ENCODE measurements around the gene GOLGA8O. TPM values are rescaled to one million over a fixed set of nuclear protein-coding genes. Genes with fewer than 3 reads are reported as not detected.
"Not testable (repeated sequence)": the region's sequence is repeated elsewhere in the genome, so short reads cannot be mapped to it uniquely, and the experiment has no call there.

GOLGA8O gene
- total RNA-seq = 0.45 and 0.52 TPM in 2 replicates
- 4.9 TPM for polyA plus RNA-seq (2012)

DNA sequence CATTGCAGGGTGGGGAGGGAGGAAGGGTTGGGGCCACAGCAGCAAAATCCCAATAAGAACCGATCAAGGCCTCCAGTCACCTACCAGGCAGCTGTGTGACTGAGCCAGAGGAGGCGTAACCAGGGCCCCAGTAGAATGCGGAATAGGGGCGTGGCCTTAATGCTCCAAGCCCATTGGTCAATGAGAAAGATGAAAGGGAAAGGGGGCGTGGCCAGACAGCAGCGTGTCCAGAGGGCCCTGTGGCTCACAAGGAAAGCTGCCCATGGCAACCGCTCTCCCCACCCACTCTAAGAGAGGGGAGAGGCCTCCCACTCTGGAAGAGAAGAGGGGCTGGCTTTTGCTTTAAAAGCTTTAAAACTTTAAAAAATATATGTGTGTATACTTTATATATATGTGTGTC is at the start of gene GOLGA8O:
GOLGA8O (minus strand) TSS at position 101 of the 400 bp plus-strand sequence; CDS start at position 3, 98 bp downstream.
- not testable (repeated sequence) for DNase-seq (ENCODE audit: low read depth)

DNA sequence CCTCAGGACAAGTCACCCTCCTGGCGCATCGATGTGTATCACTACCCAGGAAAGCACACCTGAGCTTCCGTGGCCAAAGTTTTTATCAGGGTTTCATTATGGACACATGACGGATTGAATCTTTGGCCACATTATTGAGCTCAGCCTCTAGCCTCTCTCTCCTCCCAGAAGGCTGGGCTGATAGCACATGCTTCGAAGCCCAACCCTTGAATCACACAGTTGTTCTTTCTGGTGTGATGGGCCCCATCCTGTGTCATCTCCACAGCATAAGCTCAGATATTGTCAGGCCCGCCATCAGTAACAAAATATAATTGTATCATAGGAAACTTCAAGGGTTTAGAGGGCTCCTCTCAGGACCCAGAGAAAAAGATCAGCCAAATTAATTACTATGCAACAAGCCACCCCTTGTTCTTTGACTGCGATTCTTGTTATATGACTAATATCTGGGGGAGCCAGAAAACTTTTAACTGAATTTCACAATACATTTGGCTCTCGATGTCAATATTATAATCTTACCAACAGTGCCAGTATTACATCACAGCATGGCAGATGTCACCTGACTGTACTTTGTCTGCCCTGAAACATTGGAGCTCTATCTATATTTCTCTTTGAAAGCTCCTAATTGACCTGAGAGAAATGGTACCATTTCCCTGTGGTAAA is 48.8 kb upstream of the GOLGA8O start:
- not testable (repeated sequence) for DNase-seq (ENCODE audit: low read depth)

DNA sequence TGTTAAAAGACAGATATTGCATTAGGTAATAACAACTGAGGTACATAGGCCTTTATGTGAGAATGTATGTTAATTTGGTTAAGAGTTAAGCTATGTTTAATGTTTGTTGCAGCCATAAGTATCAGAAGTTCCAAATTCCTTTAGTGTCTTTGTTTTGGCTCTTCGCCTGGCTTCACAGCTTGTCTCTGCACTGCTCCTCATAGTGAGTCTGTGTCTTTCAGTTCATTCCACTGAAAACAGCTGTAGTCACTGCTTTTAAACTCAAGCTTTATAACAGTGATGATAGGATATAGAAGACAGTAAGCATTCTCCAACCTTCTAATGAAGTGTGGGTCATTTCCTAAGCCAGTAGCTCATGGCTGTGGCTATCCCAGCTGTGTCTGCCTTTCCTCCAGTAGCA is 47.5 kb upstream of the GOLGA8O start:
- peak; percentile 5 for DNase-seq (ENCODE audit: low read depth)

- not testable (repeated sequence) for DNase-seq (ENCODE audit: low read depth)
Measured at GRCh38 chr15:32492768-32493167, 37.3 kb upstream of the GOLGA8O start.

GRCh38 chr15:32486474-32486873 is 31.0 kb upstream of the GOLGA8O start:
- DNase-seq (ENCODE audit: low read depth) = not testable (repeated sequence)

GRCh38 chr15:32483377-32483776 is 27.9 kb upstream of the GOLGA8O start:
- DNase-seq (ENCODE audit: low read depth) = not testable (repeated sequence)

- not testable (repeated sequence) for DNase-seq (ENCODE audit: low read depth)
Measured at GRCh38 chr15:32481683-32482082, 26.2 kb upstream of the GOLGA8O start.

DNA sequence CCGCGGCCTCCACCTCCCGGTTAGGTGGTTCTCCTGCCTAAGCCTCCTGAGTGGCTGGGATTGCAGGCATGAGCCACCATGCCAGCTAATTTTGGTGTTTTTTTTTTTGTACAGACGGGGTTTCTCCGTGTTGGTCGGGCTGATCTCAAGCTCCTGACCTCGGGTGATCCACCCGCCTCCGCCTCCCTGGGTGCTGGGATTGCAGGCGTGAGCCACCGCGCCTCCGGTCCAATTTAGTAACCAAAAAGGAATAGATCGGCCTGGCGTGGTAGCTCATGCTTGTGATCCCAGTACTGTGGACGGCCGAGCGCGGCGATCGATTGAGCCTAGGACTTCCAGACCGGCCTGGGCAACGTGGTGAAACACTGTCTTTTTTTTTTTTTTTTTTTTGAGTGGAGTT is 12.6 kb upstream of the GOLGA8O start:
- not testable (repeated sequence) for DNase-seq (ENCODE audit: low read depth)

- DNase-seq (ENCODE audit: low read depth) = not testable (repeated sequence)
Measured at GRCh38 chr15:32440445-32440977, 14.9 kb downstream of the GOLGA8O start.

GRCh38 chr15:32434102-32434963 is 21.1 kb downstream of the GOLGA8O start:
- DNase-seq (ENCODE audit: low read depth) = not testable (repeated sequence)

DNA sequence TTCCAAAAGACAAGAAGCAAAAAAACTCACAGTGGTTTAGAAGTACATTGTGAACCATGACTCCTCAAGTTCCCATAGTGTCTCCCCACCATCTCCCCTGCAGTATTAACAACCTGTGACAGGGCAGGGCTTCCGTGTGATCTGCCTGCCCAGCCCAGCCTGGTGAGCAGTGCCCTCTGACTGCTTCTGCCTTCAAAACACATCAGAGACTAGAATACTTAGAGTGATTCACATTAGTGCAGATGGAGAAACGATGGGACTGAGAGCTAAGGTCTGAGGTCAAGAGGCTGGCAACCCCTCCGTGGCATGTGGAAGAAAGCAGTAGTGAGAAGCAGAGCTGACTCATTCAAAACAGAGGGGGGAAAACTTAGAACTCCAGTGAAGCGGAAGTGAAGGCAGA is 27.8 kb downstream of the GOLGA8O start:
- DNase-seq (ENCODE audit: low read depth) = not testable (repeated sequence)

GRCh38 chr15:32426511-32426910 is 28.9 kb downstream of the GOLGA8O start:
- not testable (repeated sequence) for DNase-seq (ENCODE audit: low read depth)

DNA sequence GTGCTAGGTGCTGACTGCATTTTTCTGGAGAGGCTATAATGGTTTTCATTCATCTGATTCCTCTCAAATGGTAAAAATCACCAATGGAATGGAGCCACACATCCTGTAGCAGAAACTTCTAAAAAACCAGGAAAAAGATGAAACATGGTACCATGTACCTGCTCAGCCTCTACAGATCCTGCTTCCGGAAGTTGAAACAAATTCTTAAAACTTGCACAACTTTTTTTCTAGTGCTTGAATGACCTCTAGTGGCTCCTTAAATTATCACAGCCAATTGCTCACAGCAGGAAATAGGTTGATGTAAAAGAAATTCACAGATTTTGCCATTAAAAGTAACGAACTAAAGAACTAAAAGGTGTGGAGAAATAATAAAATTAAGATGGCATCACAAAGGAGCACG is 47.5 kb downstream of the GOLGA8O start:
- DNase-seq (ENCODE audit: low read depth) = not testable (repeated sequence)

DNA sequence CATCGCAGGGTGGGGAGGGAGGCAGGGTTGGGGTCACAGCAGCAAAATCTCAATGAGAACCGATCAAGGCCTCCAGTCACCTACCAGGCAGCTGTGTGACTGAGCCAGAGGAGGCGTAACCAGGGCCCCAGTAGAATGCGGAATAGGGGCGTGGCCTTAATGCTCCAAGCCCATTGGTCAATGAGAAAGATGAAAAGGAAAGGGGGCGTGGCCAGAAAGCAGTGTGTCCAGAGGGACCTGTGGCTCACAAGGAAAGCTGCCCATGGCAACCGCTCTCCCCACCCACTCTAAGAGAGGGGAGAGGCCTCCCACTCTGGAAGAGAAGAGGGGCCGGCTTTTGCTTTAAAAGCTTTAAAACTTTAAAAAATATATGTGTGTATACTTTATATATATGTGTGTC is 52.2 kb downstream of the GOLGA8O start, which contains the start of gene GOLGA8K:
GOLGA8K (minus strand) TSS at position 101 of the 400 bp plus-strand sequence; CDS start at position 3, 98 bp downstream.
- DNase-seq (ENCODE audit: low read depth) = not testable (repeated sequence)

- DNase-seq (ENCODE audit: low read depth) = not testable (repeated sequence)
Measured at GRCh38 chr15:32396522-32396921, 58.9 kb downstream of the GOLGA8O start.

Other genes starting within 250 kb of the GOLGA8O start
- gene GOLGA8K, start 52.3 kb downstream of the GOLGA8O start, total RNA-seq = not detected in 2 replicates
- 6.2 and 47.5 TPM in 2 replicates for gene GOLGA8N, start 137.8 kb upstream of the GOLGA8O start, total RNA-seq
- 2.2 and 4.5 TPM in 2 replicates for gene ARHGAP11A, start 159.9 kb upstream of the GOLGA8O start, total RNA-seq
- gene SCG5, start 186.1 kb upstream of the GOLGA8O start, total RNA-seq = 1.3 and 2.3 TPM in 2 replicates

Data from myocyte (in vitro differentiated cells).